GM21447 (cell line): ENCODE measurements around the gene CHD6.

Experiments used
- ATAC-seq: cut with Tn5 transposase; IDR thresholded peaks from one replicate; pipeline ENCODE4 v1.9.1; 2021; ENCODE audit not compliant: unreplicated experiment

The CHD6 gene

GRCh38 chr20:41617902-41618806 lies at the start of gene CHD6:
Gene CHD6 (minus strand): TSS chr20:41618377. CDS start chr20:41551337, 67,040 bp downstream.
- ATAC-seq = peak; percentile 97

GRCh38 chr20:41664584-41664983 lies 46.4 kb upstream of the CHD6 start:
- no peak for ATAC-seq

GRCh38 chr20:41657655-41658054 lies 39.5 kb upstream of the CHD6 start:
- no peak for ATAC-seq

- ATAC-seq = no peak
Observed at GRCh38 chr20:41655962-41656618, 37.9 kb upstream of the CHD6 start.

- ATAC-seq = no peak
Observed at GRCh38 chr20:41654884-41655283, 36.7 kb upstream of the CHD6 start.

GRCh38 chr20:41654292-41654691 lies 36.1 kb upstream of the CHD6 start:
- no peak for ATAC-seq

- no peak for ATAC-seq
Observed at GRCh38 chr20:41650231-41650948, 32.2 kb upstream of the CHD6 start.

GRCh38 chr20:41649489-41649888 lies 31.3 kb upstream of the CHD6 start:
- no peak for ATAC-seq

GRCh38 chr20:41645372-41645771 lies 27.2 kb upstream of the CHD6 start:
- no peak for ATAC-seq

GRCh38 chr20:41643504-41643938 lies 25.3 kb upstream of the CHD6 start:
- ATAC-seq = no peak

- no peak for ATAC-seq
Observed at GRCh38 chr20:41639630-41640029, 21.5 kb upstream of the CHD6 start.

- no peak for ATAC-seq
Observed at GRCh38 chr20:41638456-41638855, 20.3 kb upstream of the CHD6 start.

- ATAC-seq = no peak
Observed at GRCh38 chr20:41635158-41635557, 17.0 kb upstream of the CHD6 start.

GRCh38 chr20:41632896-41633295 lies 14.7 kb upstream of the CHD6 start:
- ATAC-seq = no peak

GRCh38 chr20:41631826-41632225 lies 13.6 kb upstream of the CHD6 start:
- no peak for ATAC-seq

- no peak for ATAC-seq
Observed at GRCh38 chr20:41630846-41631245, 12.7 kb upstream of the CHD6 start.

GRCh38 chr20:41627611-41628244 lies 9.6 kb upstream of the CHD6 start:
- ATAC-seq = no peak

GRCh38 chr20:41627001-41627495 lies 8.9 kb upstream of the CHD6 start:
- no peak for ATAC-seq

GRCh38 chr20:41623625-41624375 lies 5.6 kb upstream of the CHD6 start:
- no peak for ATAC-seq

GRCh38 chr20:41622584-41622983 lies 4.4 kb upstream of the CHD6 start:
- no peak for ATAC-seq
